Measurements from ENCODE around the gene MON1B.
"Not testable (repeated sequence)": the region's sequence is repeated elsewhere in the genome, so short reads cannot be mapped to it uniquely, and the experiment has no call there.

Gene MON1B

GRCh38 chr16:77190478-77191258, at the start of gene MON1B:
Gene MON1B (plus strand): TSS chr16:77191190. CDS start chr16:77191486, 296 bp downstream.
- peak; percentile 91 for DNase-seq

- DNase-seq, result no peak
Observed at GRCh38 chr16:77143364-77143763, 47.6 kb upstream of the MON1B start.

GRCh38 chr16:77148121-77148520, 42.9 kb upstream of the MON1B start:
- no peak for DNase-seq

DNA sequence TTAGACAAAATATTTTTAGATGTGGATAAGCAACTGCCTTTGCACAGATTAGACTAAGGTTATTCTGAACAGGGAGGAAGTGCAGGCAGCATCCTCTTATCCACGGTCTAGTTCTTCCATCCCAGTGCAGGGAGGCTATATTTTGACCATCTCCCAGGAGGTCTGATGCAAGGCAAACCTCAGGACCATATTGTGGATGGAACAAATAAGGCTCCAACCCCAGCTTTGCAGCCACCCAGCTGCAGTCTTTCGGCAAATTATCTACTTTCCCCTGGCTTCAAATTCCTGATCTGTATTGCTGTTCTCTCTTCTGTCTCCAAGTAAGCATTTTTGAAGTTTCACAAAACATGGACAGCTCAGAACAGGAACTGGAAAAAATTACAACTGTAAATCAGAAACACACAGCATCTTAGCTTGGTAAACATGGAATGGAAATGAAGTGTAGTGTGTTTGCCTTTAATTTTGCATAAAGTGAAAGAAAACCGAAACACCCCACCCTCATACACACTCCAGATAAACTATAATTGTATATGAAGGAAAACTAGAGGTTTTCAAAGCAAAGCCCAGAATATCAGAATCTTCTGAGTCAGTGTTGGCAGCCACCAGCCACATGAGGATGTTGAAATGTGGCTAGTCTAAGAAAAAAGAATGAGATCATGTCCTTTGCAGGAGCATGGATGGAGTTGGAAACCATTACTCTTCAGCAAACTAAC, 33.5 kb upstream of the MON1B start:
- no peak for DNase-seq

- no peak for DNase-seq
Observed at GRCh38 chr16:77158293-77158692, 32.7 kb upstream of the MON1B start.

DNA sequence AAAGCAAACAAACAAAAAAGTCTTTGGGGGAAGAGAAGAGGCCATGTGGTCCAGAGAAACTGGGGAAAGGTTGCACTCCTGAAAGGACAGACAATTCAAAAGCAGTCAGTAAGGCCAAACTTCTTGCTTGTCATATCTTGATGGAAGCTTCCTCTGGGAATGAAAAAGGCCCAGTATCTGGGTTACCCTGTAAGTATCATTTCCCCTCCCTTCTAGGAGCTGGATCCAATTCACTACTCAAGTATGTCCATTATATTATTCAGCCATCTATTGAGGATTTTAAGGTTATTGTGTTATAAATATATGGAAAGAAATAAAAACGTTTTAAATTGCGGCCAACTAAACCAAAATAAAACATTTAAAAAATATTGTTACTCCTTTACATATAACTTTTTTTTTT, 26.0 kb upstream of the MON1B start:
- DNase-seq, result no peak

- not testable (repeated sequence) for DNase-seq
Observed at GRCh38 chr16:77165536-77166236, 25.3 kb upstream of the MON1B start.

DNA sequence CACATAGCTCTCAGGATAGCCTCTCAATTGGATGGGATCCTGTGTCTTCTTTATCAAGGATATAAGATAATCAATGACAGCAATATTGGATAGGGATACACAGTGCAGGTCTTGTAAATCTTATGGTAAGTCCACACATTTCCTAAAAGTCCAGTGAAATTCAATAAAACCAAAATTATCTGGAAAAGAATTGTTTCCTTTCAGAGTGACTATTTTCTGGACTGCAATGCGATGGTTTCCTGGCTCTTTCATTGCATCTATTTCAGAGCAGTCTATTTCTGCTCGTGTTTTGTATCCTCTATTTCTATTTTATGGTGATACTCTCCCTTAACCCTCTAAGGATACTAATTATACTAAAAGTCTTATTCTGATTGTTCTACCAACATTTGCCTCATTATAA, 24.3 kb upstream of the MON1B start:
- DNase-seq, result no peak

DNA sequence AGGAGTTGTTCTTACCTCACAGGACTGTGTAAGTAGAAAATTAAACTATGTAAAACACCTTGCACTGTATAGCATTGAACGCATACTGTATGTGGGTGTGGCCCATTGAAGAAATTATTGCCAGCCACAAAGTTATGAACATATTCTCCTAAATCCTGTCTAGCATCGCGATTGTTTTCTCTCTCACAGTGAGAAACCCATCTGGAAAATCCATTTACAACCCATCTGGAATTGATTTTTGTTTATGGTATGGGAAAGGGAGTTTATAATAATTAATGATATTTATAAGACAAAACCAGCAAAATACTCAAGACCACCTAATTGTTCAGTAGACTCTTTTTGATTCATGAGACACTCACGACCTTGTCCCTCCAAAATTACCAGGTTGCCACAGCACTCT, 22.1 kb upstream of the MON1B start:
- no peak for DNase-seq

DNA sequence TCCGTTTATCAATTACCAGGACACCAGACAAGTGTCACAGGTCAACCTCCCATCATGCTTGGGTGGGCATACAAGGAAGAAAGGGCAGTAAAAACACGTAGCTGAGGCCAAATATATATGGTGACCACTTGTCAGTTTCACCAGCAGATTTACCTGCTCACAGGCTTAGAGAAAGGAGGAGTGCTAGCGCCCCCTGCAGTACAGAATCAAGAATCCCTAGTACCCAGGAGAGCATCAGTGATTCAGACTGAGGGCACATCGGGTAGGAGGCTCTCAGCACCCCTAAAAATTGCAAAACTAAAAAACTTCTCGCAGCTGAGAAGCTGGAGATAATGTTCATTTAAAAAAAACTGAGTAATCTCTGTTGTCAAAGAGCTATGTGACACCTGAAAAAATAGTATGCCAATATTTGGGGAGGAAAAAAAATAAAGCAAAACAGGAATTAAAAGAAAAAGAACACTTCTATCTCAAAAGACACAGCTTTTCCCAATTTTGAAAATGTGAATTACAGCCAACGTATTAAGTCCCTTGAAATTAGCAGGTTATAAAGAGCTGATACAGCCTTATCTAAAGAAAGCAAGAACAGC, 21.2 kb upstream of the MON1B start:
- DNase-seq, result peak; percentile 0

- no peak for DNase-seq
Observed at GRCh38 chr16:77170805-77171204, 20.2 kb upstream of the MON1B start.

- DNase-seq, result peak; percentile 16
Observed at GRCh38 chr16:77171745-77172635, 19.0 kb upstream of the MON1B start.

- DNase-seq, result no peak
Observed at GRCh38 chr16:77172951-77173350, 18.0 kb upstream of the MON1B start.

- no peak for DNase-seq
Observed at GRCh38 chr16:77183137-77183536, 7.9 kb upstream of the MON1B start.

- not testable (repeated sequence) for DNase-seq
Observed at GRCh38 chr16:77186298-77186697, 4.7 kb upstream of the MON1B start.

DNA sequence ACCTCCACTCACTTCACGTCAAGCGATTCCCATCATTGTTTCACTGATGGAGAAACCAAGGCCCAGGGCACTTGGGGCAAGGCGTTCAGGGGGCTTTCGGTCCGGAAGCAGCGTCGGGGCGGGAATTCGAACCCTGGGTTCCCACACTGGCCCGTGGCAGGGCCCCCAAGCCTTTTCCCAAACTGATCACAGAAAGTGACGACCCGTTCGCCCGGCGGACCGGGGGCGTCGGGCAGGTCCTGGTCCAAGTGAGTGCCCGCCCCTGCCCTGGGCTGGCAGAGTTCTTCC, 856 bp upstream of the MON1B start:
- no peak for DNase-seq

GRCh38 chr16:77191259-77191969, 424 bp downstream of the MON1B start:
- no peak for DNase-seq

DNA sequence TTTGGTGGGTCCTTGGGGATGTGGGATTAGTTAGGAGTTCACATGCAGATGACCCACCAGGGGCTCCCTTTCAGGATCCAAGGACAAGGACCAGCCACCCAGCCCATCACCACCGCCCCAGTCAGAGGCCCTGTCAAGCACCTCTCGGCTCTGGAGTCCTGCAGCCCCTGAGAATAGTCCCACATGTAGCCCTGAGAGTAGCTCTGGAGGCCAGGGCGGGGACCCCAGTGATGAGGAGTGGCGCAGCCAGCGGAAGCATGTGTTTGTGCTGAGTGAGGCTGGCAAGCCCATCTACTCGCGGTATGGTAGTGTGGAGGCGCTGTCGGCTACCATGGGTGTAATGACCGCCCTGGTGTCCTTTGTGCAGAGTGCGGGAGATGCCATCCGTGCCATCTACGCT, 2.4 kb downstream of the MON1B start:
- no peak for DNase-seq

DNA sequence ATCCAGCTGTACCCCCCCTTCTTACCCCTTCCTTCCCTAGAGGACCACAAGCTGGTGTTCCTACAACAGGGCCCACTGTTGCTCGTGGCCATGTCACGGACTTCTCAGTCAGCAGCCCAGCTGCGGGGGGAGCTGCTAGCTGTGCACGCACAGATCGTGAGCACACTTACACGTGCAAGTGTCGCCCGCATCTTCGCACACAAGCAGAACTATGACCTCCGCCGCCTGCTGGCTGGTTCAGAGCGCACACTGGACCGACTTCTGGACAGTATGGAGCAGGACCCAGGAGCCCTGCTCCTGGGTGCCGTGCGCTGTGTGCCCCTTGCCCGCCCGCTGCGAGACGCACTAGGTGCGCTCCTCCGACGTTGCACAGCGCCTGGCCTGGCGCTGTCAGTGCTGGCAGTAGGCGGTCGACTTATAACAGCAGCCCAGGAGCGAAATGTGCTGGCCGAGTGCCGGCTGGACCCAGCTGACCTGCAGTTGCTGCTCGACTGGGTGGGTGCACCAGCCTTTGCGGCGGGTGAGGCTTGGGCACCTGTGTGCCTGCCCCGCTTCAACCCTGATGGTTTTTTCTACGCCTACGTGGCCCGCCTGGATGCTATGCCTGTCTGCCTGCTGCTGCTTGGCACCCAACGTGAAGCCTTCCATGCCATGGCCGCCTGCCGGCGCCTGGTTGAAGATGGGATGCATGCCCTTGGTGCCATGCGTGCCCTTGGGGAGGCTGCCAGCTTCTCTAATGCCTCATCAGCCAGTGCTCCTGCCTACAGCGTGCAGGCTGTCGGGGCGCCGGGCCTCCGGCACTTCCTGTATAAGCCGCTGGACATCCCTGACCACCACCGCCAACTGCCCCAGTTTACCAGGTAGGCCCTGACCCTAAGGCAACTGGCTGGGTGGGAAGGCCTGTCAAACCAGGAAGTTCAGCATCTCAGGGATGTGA, 3.6 kb downstream of the MON1B start:
- no peak for DNase-seq

- DNase-seq, result no peak
Observed at GRCh38 chr16:77195411-77195810, 4.4 kb downstream of the MON1B start.

GRCh38 chr16:77197747-77198146, 6.8 kb downstream of the MON1B start:
- DNase-seq, result no peak

All from DMS79 treated with DMSO at 0.1 percent for 48 hours (cell line).